ENCODE results near the gene FAM209B.
"Not testable (repeated sequence)": the region's sequence is repeated elsewhere in the genome, so short reads cannot be mapped to it uniquely, and the experiment has no call there.

The FAM209B gene

DNA sequence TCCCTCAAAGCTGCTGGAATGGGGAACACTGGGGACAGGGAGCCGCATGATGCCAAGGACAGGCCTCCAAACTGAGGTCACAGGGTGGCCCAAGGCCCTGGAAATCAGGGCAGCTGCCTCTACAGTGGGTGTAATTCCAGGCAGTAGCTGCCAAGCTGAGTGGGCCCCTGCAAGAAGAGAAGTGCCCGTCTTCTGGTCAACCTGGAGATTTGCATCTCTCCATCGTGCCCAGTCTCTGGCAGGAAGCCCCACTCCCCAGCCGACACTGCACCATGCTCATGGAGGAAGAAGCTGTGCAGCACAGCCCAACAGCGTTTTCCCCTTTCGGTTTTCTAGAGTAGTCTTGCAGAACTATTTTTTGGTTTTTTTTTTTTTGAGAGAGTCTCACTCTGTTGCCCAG lies 10.7 kb upstream of the FAM209B start:
- no peaks in the 10 kb centered on the region for H3K4me1 Mint-ChIP-seq
- peaks cover 4% of the 10 kb centered on the region for H3K27me3 Mint-ChIP-seq (ENCODE audit: low read depth, poor library complexity)
- no peak overlapping the region for H3K4me3 Mint-ChIP-seq
- peaks cover 58% of the 10 kb centered on the region for H3K36me3 Mint-ChIP-seq (ENCODE audit: low read depth)
- peaks cover 56% of the 10 kb centered on the region for H3K9me3 Mint-ChIP-seq
- DNase-seq = no peak
- TF ChIP-seq, protein P1, sequence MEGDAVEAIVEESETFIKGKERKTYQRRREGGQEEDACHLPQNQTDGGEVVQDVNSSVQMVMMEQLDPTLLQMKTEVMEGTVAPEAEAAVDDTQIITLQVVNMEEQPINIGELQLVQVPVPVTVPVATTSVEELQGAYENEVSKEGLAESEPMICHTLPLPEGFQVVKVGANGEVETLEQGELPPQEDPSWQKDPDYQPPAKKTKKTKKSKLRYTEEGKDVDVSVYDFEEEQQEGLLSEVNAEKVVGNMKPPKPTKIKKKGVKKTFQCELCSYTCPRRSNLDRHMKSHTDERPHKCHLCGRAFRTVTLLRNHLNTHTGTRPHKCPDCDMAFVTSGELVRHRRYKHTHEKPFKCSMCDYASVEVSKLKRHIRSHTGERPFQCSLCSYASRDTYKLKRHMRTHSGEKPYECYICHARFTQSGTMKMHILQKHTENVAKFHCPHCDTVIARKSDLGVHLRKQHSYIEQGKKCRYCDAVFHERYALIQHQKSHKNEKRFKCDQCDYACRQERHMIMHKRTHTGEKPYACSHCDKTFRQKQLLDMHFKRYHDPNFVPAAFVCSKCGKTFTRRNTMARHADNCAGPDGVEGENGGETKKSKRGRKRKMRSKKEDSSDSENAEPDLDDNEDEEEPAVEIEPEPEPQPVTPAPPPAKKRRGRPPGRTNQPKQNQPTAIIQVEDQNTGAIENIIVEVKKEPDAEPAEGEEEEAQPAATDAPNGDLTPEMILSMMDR (IDR thresholded peaks at IDR 0.05) = no peak
- H3K27ac Mint-ChIP-seq = no peak overlapping the region

GRCh38 chr20:56524444-56524843 lies 8.6 kb upstream of the FAM209B start, which contains the start of gene FAM209A:
Gene FAM209A, plus strand, starts transcription at chr20:56524744. Its CDS starts 65 bp downstream, at chr20:56524809.
- not testable (repeated sequence) for H3K27ac Mint-ChIP-seq; DNase-seq; H3K4me1 Mint-ChIP-seq; H3K4me3 Mint-ChIP-seq; H3K27me3 Mint-ChIP-seq (ENCODE audit: low read depth, poor library complexity)
- Mint-ChIP-seq H3K36me3 (ENCODE audit: low read depth) (peaks cover 37% of the 10 kb centered on the region), H3K9me3 (peaks cover 42% of the 10 kb centered on the region)

GRCh38 chr20:56527521-56527920 lies 5.5 kb upstream of the FAM209B start:
- Mint-ChIP-seq H3K36me3 (ENCODE audit: low read depth) (peaks cover 6% of the 10 kb centered on the region), H3K4me3 (no peak overlapping the region), H3K27me3 (ENCODE audit: low read depth, poor library complexity) (peaks cover 4% of the 10 kb centered on the region), H3K27ac (no peak overlapping the region), H3K9me3 (peaks cover 11% of the 10 kb centered on the region), H3K4me1 (no peaks in the 10 kb centered on the region)
- TF ChIP-seq, protein P1 (IDR thresholded peaks at IDR 0.05) = no peak
- DNase-seq = no peak

DNA sequence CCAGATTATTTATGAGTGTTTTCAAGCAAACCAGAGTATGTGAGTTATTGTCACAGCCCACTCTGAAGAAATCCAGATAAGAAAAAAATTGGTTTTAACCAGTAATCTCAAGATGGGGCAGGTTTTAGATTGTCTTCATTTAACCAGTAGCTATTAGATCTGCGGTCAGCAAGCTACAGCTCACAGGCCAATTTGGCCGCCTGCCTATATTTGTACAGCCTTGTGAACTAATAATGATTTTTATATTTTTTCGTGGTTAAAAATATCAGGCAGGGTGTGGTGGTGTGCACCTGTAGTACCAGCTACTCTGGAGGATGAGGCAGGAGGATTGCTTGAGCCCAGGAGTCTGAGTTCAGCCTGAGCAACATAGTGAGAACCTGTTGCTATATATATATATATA lies 5.0 kb downstream of the FAM209B start:
- TF ChIP-seq, protein P1 (IDR thresholded peaks at IDR 0.05) = no peak
- no peaks in the 10 kb centered on the region for H3K9me3 Mint-ChIP-seq
- H3K36me3 Mint-ChIP-seq (ENCODE audit: low read depth) = no peaks in the 10 kb centered on the region
- DNase-seq = no peak
- no peaks in the 10 kb centered on the region for H3K4me1 Mint-ChIP-seq
- H3K4me3 Mint-ChIP-seq = no peak overlapping the region
- H3K27ac Mint-ChIP-seq = no peak overlapping the region
- peaks cover 6% of the 10 kb centered on the region for H3K27me3 Mint-ChIP-seq (ENCODE audit: low read depth, poor library complexity)

DNA sequence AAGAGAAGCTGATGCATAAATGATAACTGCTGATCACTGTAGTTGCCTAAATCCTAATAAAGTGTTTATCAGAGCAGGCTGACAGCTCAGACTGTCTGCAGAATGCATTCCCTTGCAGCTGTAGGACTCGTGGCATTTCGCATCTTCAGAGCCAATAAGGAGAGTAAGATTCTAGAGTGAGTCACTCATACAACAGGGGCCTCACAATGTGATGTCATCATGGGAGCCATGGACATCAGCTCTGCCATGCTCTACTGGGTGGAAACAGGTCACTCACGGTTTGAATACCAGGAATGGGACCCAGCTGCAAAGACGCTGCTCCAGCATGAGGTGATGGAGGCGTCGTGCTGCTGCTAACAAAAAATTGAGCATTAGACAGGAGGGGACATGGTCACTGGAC lies 7.4 kb downstream of the FAM209B start:
- TF ChIP-seq, protein P1 (IDR thresholded peaks at IDR 0.05) = no peak
- Mint-ChIP-seq H3K27me3 (ENCODE audit: low read depth, poor library complexity) (peaks cover 7% of the 10 kb centered on the region), H3K4me1 (no peaks in the 10 kb centered on the region), H3K27ac (no peak overlapping the region), H3K36me3 (ENCODE audit: low read depth) (no peaks in the 10 kb centered on the region), H3K4me3 (no peak overlapping the region), H3K9me3 (no peaks in the 10 kb centered on the region)
- no peak for DNase-seq

- no peak for DNase-seq
- no peak overlapping the region for H3K27ac Mint-ChIP-seq
- H3K4me1 Mint-ChIP-seq = no peaks in the 10 kb centered on the region
- H3K27me3 Mint-ChIP-seq (ENCODE audit: low read depth, poor library complexity) = peaks cover 8% of the 10 kb centered on the region
- peaks cover 9% of the 10 kb centered on the region for H3K9me3 Mint-ChIP-seq
- H3K4me3 Mint-ChIP-seq = no peak overlapping the region
- peaks cover 4% of the 10 kb centered on the region for H3K36me3 Mint-ChIP-seq (ENCODE audit: low read depth)
- TF ChIP-seq, protein P1 (IDR thresholded peaks at IDR 0.05) = no peak
Observed at GRCh38 chr20:56542489-56543030, 9.5 kb downstream of the FAM209B start.
